Activated CD4-positive, CD25-positive, alpha-beta regulatory T cell treated with anti-CD3 and anti-CD28 coated beads, Interleukin-2, amount 50 U/mL, for 72 hours (primary cell): Measurements from ENCODE around the gene HEBP1.

Experiments
- DNase-seq: peaks from one replicate; pipeline ENCODE4 v3.0.0; 2021

The HEBP1 gene

GRCh38 chr12:12987421-12987820, 12.6 kb downstream of the HEBP1 start:
- DNase-seq: no peak

GRCh38 chr12:12986775-12987331, 13.2 kb downstream of the HEBP1 start:
- no peak for DNase-seq

GRCh38 chr12:12985817-12986408, 14.2 kb downstream of the HEBP1 start:
- no peak for DNase-seq

- no peak for DNase-seq
Observed at GRCh38 chr12:12984149-12984548, 15.9 kb downstream of the HEBP1 start.

GRCh38 chr12:12983420-12984035, 16.5 kb downstream of the HEBP1 start:
- no peak for DNase-seq

- no peak for DNase-seq
Observed at GRCh38 chr12:12982331-12982730, 17.7 kb downstream of the HEBP1 start.

- DNase-seq: no peak
Observed at GRCh38 chr12:12979731-12980259, 20.3 kb downstream of the HEBP1 start.

- DNase-seq: no peak
Observed at GRCh38 chr12:12979126-12979525, 20.9 kb downstream of the HEBP1 start.

- DNase-seq: no peak
Observed at GRCh38 chr12:12977231-12977630, 22.8 kb downstream of the HEBP1 start.

- no peak for DNase-seq
Observed at GRCh38 chr12:12976366-12976765, 23.7 kb downstream of the HEBP1 start.

GRCh38 chr12:12975322-12976077, 24.6 kb downstream of the HEBP1 start:
- no peak for DNase-seq

- DNase-seq: no peak
Observed at GRCh38 chr12:12974211-12974610, 25.9 kb downstream of the HEBP1 start.

- no peak for DNase-seq
Observed at GRCh38 chr12:12973019-12973418, 27.0 kb downstream of the HEBP1 start.

GRCh38 chr12:12965836-12966235, 34.2 kb downstream of the HEBP1 start:
- no peak for DNase-seq

GRCh38 chr12:12964255-12964654, 35.8 kb downstream of the HEBP1 start:
- DNase-seq: no peak

- no peak for DNase-seq
Observed at GRCh38 chr12:12960639-12961209, 39.3 kb downstream of the HEBP1 start.

- DNase-seq: no peak
Observed at GRCh38 chr12:12958886-12959285, 41.2 kb downstream of the HEBP1 start.

- DNase-seq: no peak
Observed at GRCh38 chr12:12954878-12955625, 45.0 kb downstream of the HEBP1 start.

- no peak for DNase-seq
Observed at GRCh38 chr12:12954356-12954755, 45.7 kb downstream of the HEBP1 start.

GRCh38 chr12:12952036-12952435, 48.0 kb downstream of the HEBP1 start, which contains the start of gene GPRC5D:
Gene GPRC5D (minus strand): TSS chr12:12952170. CDS start chr12:12950384, 1,786 bp downstream.
- no peak for DNase-seq

GRCh38 chr12:12951504-12951903, 48.6 kb downstream of the HEBP1 start:
- DNase-seq: no peak

- no peak for DNase-seq
Observed at GRCh38 chr12:12947902-12948301, 52.2 kb downstream of the HEBP1 start.
